Endometrial microvascular endothelial cells (primary cell): ENCODE data around the gene ACIN1. TPM values are rescaled to one million over a fixed set of nuclear protein-coding genes. Genes with fewer than 3 reads are reported as not detected.

Source experiments
- in situ Hi-C: cut with HindIII; loops from 2 replicates; pipeline ENCODE4 v1.10.0; 2017; ENCODE audit warnings: low sequenced_read_pairs, low pct_unique_long_range_greater_than_20kb; ENCODE audit errors: inconsistent ontology term
- total RNA-seq: library from RNA; depleted of rRNA; stranded (reverse); fragments of >200 nt; gene quantifications from one replicate; pipeline ENCODE4 v1.2.3, GENCODE V29; 2015; ENCODE audit errors: inconsistent ontology term

The ACIN1 gene
- total RNA-seq, 1 donor from 2014 or later: 75.6 TPM

- in situ Hi-C loops: no loop called here
Observed at GRCh38 chr14:23070262-23071129, 24.4 kb downstream of the ACIN1 start.

GRCh38 chr14:23069413-23069806 lies 25.5 kb downstream of the ACIN1 start:
- in situ Hi-C loops: no loop called here

- in situ Hi-C loops: no loop called here
Observed at GRCh38 chr14:23068789-23069412, 26.0 kb downstream of the ACIN1 start.

GRCh38 chr14:23067847-23068788 lies 26.8 kb downstream of the ACIN1 start:
- in situ Hi-C loops: no loop called here

GRCh38 chr14:23066855-23067744 lies 27.8 kb downstream of the ACIN1 start:
- in situ Hi-C loops: no loop called here

GRCh38 chr14:23066368-23066767 lies 28.6 kb downstream of the ACIN1 start:
- in situ Hi-C loops: no loop called here

GRCh38 chr14:23063601-23064000 lies 31.3 kb downstream of the ACIN1 start:
- in situ Hi-C loops: no loop called here

- in situ Hi-C loops: no loop called here
Observed at GRCh38 chr14:23062002-23062401, 32.9 kb downstream of the ACIN1 start.

GRCh38 chr14:23060536-23061260 lies 34.2 kb downstream of the ACIN1 start:
- in situ Hi-C loops: no loop called here

- in situ Hi-C loops: no loop called here
Observed at GRCh38 chr14:23058654-23059504, 36.1 kb downstream of the ACIN1 start.

- in situ Hi-C loops: no loop called here
Observed at GRCh38 chr14:23057757-23058653, 36.9 kb downstream of the ACIN1 start.

GRCh38 chr14:23056956-23057756 lies 37.8 kb downstream of the ACIN1 start, which contains the start of gene CDH24:
TSS of gene CDH24 (minus strand) at chr14:23057520. CDS start at chr14:23055733, 1,787 bp downstream.
- in situ Hi-C loops: no loop called here

- in situ Hi-C loops: no loop called here
Observed at GRCh38 chr14:23056145-23056955, 38.6 kb downstream of the ACIN1 start.

GRCh38 chr14:23055621-23056144 lies 39.3 kb downstream of the ACIN1 start:
- in situ Hi-C loops: no loop called here
